HG03469 (cell line): ENCODE results near the gene HPSE2.
"Not testable (repeated sequence)": the region's sequence is repeated elsewhere in the genome, so short reads cannot be mapped to it uniquely, and the experiment has no call there.

Source experiments
- ATAC-seq: cut with Tn5 transposase; IDR thresholded peaks from one replicate; pipeline ENCODE4 v1.9.1; 2021; ENCODE audit warnings: mild to moderate bottlenecking, moderate library complexity, moderate number of reproducible peaks; ENCODE audit not compliant: unreplicated experiment

The HPSE2 gene

DNA sequence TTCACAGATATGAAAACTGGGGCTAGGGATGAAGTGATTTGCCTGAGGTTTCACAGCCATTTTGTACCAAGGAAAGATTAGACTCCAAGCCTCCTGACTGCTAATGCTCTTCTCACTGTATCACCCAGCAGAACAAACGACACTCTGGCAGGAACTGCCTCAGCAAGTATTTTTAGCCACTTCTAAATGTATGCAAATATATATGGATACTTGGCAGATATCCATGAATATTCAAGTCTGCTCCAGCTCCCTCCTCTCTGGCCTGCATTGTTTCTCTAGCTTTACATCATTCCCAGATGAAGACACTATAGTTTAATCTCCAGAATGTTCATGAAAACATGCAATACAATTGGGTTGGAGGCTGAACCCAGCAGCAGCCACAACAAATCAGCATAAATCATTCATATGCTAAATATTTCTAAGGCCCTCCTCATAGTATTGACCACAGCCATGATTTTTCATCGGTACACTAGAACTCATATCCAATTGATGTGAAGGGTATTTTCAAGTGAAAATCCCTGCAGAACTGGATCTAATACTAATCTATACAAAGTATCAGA is 65.5 kb downstream of the HPSE2 start:
- no peak for ATAC-seq

- ATAC-seq: no peak
Observed at GRCh38 chr10:99161165-99161564, 74.5 kb downstream of the HPSE2 start.

DNA sequence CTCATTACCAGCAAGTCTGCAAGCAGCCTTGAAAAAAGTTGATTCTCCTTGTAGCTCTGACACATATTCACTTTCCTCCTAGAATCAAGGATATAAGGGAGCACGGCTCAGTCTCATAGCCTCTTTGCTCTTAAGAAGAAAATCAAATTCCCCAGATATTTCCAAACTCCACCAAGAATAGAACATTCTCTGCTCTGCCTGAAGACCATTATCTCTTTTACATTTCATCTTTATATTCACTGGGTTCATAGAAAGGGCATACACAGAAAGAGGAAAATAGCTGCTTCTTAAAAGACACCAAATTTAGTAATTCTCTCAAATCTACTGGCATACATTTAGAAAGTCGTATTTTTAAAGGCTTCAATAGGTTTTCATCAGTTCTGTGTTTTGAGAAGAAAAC is 92.0 kb downstream of the HPSE2 start:
- ATAC-seq: no peak

DNA sequence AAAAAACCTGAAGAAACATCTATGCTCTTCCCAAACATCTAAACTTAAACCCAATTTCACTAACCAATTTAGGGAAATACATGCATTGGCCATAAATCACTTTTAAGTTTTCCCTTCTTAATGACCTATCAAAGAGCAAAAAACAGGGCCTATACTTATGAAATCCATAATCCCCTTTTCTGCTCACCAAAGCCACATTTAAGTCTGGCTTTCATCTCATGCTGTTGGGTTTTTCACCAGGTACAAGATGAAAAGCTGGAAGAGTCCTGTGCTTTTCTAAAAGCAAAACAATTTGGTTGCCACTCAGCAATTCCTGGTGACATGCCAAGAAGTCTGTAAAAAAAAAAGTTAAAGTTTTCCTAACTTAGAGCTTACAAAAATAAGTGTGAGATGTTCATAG is 92.6 kb downstream of the HPSE2 start:
- ATAC-seq: no peak

GRCh38 chr10:99132897-99133296 is 102.8 kb downstream of the HPSE2 start:
- ATAC-seq: not testable (repeated sequence)

DNA sequence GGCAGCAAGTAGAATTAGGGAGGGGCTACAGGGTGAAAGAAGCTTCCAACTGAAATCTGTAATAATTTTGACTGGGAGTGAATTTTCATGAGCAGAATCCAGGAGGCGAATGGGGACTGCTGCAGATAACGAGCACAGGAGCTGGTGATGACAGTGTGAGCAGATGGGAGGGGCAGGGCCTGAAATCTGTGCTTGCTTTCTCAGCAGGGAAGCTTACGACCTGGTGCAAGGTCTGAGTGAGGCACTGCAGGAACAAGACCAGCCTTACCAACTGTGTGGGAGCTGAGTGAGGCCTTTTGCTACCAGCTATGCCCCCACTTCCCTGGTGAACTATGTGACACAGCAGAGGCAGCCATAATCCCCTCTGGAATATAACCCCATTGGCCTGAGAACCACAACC is 109.8 kb downstream of the HPSE2 start:
- ATAC-seq: no peak

- ATAC-seq: no peak
Observed at GRCh38 chr10:99124376-99124775, 111.3 kb downstream of the HPSE2 start.

GRCh38 chr10:99123851-99124250 is 111.8 kb downstream of the HPSE2 start:
- ATAC-seq: no peak

DNA sequence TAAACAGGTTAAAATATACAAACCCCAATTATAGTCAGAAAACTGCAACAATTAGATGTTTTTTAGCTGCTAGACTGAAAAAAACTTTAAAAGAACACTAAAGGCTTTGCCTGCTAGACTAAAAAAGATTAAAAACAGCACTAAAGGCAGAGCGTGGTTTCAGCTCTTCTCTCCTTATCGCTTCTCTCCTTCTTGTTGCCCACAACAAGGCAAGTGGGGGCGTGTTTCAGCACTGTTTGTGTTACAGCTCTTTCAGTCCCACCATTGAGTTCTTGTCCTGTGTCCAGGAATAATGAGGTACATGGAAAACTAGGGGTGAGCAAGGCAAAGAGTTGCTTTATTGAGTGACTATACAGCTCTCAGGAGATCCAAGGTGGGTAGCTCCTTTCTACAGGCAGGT is 112.3 kb downstream of the HPSE2 start:
- no peak for ATAC-seq

GRCh38 chr10:99119258-99119748 is 116.3 kb downstream of the HPSE2 start:
- ATAC-seq: no peak

GRCh38 chr10:99115703-99116102 is 119.9 kb downstream of the HPSE2 start:
- ATAC-seq: no peak

DNA sequence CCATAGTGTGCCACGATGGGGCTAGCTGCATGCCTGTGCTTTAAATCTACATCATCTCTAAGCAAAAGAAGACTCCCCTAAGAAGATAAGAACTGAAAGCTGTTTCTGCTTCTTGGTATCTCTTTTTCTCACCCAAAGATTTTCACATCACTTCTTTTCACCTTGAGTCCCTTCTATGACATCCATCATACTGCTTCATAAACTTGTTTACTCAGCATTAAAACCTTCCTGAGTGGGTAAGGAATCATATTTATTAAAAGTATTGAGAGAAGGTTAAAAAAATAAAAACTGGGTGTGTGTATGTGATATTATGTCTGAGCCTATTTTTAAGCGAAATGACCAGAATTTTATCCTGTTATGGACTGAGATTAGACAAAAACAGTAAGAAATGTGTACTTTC is 150.3 kb downstream of the HPSE2 start:
- ATAC-seq: no peak

- ATAC-seq: no peak
Observed at GRCh38 chr10:99084161-99084560, 151.5 kb downstream of the HPSE2 start.

DNA sequence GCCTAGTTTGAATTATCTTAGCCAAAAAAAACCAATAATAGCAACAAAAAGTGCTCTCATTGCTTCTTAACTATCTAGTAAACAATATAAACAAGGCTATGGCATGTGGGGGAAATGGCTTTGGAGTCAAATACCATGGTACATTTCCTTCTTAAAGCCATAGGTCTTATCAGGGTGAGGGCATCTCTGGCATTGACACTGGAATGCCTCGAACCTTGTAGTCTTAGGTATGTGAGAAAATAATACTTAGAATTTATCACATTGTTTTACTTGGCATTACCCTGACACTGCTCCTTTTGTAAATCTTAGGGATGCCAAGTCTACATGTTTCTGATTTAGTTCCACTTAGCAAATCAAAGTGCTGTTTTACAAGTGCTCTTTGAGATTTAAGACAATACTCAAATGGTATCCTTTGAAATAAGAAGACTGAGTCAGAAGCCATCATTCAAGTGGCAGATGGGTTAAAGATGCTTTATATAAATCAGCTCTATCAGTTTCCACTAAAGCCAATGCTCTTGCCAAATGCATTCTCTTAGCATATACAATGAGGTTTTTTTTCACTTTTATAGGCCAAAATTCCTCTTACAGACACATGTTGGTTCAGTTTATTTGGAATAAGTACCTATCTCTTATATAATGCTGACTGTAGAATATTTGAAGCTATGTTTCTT is 155.2 kb downstream of the HPSE2 start:
- no peak for ATAC-seq

DNA sequence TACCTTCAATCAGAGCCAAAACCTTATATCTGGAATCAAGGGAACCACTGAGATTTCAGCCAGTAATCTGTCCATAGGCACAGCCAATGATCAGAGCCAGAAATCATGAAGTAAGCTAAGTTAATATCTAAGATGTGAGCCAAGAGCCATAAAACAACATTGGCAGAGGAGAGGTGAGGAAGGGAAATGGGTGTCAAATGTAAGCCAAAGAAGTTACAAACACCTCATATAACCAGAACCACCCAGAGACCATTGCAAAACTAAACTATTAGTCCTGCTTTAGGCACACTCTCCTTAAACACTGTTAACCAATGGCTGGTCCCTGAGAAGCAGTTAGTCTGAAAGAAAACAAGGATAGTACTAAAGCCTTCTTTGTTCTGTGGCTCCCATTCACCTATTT is 173.1 kb downstream of the HPSE2 start:
- ATAC-seq: no peak

GRCh38 chr10:99058762-99059161 is 176.9 kb downstream of the HPSE2 start:
- no peak for ATAC-seq

DNA sequence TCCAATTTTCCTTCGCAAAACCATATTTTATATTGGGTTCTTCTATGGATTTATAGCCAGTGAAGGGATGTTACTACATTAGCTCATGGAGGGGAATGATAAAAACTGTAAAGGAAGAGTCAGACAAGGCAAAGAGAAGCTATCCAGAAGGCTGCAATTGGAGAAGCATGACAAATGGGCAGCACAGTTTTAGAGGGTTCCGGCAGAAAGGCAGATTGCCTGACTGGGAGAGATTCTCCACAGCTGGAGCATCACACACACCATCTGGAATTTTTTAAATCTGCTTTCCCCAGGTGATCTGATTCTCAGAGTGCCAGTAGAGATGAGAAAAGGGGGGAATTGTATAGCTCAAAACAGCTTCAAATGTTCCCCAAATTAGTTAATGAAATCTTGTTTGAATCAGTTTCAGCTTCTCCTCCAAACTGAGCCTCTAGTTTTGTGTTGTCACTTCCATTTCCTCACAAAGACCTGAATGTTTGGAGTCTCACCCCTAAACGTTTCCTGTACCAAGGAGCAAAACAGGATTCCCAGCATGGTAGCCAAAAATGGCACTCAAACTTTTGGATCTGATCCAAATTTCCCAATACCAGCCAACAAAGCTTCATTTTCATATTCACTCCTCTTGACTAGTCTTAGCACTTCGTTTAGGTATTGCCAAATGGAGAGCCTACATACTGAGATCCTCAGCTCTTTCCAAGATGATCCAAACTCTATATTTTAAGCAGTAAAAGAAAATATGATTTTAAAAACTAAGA is 177.5 kb downstream of the HPSE2 start:
- no peak for ATAC-seq

DNA sequence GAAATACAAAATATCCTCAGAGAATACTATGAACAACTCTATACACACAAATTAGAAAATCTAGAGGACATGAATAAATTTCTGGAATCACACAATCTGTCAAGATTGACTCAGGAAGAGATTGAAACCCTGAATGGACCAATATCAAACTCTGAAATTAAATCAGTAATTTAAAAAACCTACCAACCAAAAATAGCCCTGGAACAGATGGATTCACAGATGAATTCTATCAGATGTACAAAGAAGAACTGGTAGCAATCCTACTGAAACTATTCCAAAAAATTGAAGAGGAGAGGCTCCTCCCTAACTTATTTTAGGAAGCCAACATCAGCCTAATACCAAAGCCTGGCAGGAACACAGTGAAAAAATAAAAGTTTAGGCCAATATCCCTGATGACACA is 190.0 kb downstream of the HPSE2 start:
- ATAC-seq: no peak

DNA sequence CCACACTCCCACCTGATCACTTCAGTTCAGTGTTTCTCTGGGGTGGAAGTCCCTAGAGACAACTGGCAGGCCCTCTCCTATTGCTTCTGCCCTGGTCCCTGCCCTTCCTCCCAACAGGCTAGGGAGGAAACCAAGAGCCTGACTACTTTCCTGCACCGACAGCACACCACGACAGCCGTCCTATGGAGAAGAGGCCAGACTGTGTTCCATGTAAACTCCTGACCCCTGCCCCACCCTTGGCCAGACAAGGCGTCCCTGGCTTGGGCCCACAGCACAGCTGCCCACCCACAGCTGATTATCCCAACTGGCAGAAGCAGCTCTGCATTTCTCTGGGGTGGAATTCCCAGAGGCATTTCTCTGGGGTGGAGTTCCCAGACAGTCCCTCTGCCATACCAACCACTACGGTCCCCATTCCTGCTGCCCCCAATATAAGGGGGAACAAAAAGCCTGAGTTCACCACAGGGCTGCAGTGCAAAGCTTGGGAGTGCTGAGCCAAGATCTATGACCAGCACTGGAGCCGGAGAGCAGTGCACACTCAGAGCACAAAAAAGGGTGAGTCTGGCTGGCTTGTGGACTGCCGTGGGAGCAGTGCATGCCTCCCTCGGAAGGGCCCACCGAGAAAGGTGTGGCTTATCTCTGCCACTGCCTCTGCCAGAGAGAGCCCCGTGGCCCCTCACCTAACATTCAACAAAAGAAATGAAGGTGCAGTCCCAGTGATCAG is 193.4 kb downstream of the HPSE2 start:
- no peak for ATAC-seq

GRCh38 chr10:99041468-99041867 is 194.2 kb downstream of the HPSE2 start:
- no peak for ATAC-seq

DNA sequence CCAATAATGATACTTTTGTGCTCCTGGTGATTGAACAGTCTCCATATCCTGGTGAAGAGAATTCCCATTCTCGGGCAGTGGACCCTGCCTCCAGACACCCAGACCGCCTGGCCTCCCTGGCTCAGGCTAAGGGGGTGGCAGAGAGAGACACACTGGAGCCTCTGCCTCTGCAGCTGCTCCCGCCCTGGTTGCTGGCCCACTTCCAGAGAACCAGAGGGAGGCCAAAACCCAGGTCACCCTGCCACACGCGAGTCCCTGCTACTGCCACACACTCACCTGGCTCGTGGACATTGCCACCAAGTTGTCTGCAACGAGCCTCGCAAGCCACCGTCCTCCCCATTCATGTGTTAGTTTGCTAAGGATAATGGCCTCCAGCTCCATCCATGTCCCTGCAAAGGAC is 221.8 kb downstream of the HPSE2 start:
- no peak for ATAC-seq
